Measurements from ENCODE around the gene BTBD18.

The BTBD18 gene

DNA sequence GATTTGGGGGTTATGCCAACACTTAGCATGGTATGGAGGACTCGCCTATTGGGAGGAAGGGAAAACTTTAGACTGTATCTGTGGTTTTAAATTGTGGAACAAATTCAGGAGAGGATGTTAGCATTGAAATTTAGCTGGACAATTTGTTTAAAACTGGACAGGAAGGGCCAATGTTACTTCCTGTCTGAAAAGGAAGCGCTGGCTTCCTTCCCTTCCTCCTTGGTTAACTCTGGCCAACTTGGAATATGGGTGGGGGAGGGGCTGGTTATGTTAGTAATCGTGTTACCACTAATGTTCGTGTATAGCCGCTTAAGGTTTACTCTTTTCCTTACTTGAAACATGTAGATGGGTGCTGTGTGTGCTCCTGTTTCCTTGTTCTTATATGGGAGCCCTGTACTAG, 23.9 kb upstream of the BTBD18 start:
- DNase-seq (ENCODE audit: low read depth): no peak

DNA sequence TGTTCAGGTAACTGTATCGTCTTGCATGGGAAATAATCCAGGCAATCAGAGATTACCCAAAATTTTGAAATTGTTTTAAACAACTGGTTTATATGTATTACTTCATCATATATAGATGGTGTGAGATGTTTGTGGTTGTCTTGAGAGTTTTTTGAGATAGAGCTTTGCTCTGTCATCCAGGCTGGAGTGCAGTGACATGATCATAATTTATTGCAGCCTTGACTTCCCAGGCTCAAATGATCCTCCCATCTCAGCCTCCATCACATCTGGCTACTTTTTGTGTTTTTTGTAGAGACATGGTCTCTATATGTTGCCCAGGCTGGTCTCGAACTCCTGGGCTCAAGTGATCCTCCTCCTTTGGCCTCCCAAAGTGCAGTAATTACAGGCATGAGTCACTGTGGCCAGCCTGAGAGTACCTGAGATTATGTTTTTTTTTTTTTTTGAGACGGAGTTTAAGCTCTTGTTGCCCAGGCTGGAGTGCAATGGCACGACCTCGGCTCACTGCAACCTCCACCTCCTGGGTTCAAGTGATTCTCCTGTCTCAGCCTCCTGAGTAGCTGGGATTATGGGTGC, 21.5 kb upstream of the BTBD18 start:
- no peak for DNase-seq (ENCODE audit: low read depth)

DNA sequence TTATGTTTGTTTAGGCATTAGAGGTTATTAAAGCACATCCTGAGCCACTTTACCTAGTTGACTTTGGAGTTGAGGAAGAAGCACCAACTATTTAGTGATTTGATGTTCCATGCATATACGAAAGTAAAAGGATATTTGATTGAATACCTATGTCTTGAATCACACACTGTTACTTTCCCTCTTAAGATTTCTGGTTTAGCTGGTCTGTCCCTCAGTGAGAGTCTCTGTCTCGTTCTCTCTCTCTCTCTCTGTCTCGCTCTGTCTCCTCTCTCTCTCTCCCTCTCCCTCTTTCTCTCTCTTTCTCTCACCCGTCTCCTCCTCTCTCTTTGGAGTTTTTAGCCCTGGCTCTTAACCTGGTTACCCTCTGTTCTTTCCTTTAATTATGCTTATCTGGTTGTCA, 20.9 kb upstream of the BTBD18 start:
- no peak for DNase-seq (ENCODE audit: low read depth)

DNA sequence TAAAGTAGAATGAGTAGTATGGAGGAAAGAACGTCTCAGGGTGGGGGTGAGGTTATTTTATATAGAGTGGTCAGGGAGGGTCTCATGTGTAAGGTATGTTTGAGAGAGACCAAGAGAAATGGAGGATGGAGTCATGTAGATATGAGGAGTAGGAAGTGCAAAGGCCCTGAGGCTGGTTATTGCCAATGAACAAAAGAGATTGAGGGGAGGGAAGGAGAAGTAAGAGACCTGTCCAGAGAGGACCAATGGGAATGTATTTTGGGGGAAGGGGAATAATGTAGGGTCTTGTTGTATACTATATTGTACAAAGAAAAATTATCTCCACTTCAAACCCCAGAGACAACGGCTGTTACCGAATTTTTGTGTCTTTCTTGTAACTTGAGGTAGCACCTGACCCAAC, 19.7 kb upstream of the BTBD18 start:
- no peak for DNase-seq (ENCODE audit: low read depth)

DNA sequence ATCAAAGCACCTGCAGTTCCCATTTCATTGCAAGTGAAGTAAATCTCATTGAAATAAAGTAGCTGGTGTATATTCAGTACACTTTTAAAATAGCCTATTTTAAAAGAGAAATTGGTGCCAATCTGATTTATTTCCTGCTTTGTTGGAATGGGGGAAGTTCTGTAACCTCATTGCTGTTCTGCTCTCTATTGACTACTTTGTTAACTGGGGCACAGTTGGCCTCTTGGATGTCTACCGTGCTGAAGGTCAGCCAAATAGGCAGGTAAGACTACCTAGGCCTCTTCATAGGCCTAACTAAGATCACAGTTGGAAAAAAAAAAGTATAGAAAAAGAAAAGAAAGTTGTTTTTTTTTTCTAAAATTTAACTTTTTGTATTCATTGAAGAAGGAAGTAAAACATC, 19.2 kb upstream of the BTBD18 start:
- DNase-seq (ENCODE audit: low read depth): no peak

DNA sequence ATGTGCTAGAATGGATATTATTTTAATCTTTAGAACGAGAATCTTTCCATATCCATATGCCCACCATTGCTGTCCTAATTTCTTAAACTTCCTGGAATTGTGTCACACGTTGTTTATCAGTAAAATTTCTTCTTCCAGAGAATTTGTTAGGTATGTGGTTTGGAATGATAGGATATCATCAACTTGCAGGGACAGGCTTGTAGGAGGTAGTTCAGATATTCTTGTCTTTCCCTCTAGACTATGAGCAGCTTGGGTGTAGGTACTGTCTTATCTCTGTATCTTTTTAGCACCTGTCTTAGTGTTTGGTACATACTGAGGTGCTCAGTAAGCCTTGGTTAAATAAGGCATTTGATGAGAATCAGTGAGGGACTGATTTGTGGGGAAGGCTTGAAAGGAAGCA, 13.4 kb upstream of the BTBD18 start:
- DNase-seq (ENCODE audit: low read depth): no peak

DNA sequence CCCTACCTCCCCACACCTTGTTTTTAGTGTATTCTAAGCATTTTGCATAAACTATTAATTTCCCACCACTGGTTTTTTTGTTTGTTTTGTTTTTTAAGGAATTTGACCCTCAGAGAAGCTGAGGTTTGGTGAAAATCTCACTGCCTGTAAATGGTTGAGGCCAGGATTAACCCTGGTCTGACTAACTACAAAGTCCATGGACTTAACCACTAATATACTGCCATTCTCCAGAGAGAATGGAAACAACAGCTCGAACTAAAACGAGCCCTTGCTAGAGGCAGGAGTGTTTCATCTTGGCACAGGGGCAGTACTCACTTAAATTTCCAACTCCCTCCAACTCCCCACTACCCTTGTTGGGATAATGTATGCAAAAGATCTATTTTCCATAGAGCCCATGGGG, 12.9 kb upstream of the BTBD18 start:
- no peak for DNase-seq (ENCODE audit: low read depth)

DNA sequence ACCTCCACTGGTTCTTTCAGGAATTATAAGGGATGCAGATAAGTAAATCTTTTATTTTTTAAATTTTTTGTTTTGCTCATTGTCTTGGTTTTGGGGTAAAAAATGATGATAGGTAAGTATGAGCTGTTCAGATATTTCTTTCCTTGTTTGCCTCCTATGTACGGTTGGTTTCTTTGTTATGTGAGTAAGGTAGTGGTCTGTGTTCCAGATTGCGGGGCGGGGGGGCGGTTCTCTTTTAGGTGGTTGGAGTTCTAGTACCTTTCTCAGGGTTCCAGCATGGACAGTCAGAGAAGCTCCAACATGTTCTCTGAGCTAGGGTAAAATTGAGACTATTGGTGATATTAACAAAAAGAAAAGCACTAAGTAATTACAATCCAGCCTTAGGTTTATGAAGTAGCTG, 12.4 kb upstream of the BTBD18 start:
- no peak for DNase-seq (ENCODE audit: low read depth)

DNA sequence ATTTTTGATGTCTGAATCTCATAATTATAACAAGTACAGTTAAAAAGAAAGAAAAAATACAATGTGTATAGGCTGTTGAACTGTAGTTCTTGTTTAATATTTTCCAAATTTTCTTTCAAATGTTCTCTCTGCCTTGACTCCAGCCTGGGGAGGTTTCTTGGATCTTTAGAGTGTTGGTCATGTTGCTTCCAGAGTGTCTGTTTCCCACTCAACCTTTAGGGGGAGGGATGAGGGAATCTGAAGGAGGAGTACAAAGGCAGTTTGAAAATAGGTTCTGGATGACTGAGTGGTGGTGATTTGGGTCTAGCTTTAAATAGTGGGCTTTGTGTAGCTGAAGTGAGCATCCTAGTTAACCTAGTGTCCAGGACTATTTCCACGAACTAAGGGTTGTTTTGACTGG, 11.9 kb upstream of the BTBD18 start:
- no peak for DNase-seq (ENCODE audit: low read depth)

DNA sequence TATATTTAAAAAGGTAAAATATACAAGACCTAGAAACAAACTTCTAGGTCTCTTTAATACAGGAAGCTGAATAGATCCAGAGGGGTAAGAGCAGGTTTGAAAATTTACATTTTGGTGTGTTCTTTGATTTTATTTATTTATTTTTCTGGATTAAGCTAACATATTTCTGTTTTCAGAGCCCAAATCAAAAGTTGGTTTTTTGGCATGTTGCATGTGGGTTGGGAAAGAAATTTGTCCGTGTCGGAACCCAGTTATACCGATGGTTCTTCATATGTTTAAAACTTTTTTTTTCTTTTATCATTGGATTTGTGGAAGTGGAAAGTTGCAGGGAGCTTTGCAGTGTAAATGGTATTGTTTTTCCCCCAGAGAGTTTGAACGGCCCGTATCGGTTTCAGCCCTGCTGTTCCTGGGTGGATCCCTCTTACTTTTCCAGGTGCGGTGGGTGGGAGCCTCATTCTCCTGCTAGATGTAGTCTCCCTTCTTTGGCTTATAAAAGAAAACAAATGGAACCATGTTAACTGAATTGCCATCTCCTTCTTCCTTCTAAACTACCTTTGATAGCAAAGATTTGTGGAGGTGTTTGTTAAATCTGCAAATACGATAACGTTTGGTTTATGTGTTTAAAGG, 10.7 kb upstream of the BTBD18 start:
- DNase-seq (ENCODE audit: low read depth): no peak

DNA sequence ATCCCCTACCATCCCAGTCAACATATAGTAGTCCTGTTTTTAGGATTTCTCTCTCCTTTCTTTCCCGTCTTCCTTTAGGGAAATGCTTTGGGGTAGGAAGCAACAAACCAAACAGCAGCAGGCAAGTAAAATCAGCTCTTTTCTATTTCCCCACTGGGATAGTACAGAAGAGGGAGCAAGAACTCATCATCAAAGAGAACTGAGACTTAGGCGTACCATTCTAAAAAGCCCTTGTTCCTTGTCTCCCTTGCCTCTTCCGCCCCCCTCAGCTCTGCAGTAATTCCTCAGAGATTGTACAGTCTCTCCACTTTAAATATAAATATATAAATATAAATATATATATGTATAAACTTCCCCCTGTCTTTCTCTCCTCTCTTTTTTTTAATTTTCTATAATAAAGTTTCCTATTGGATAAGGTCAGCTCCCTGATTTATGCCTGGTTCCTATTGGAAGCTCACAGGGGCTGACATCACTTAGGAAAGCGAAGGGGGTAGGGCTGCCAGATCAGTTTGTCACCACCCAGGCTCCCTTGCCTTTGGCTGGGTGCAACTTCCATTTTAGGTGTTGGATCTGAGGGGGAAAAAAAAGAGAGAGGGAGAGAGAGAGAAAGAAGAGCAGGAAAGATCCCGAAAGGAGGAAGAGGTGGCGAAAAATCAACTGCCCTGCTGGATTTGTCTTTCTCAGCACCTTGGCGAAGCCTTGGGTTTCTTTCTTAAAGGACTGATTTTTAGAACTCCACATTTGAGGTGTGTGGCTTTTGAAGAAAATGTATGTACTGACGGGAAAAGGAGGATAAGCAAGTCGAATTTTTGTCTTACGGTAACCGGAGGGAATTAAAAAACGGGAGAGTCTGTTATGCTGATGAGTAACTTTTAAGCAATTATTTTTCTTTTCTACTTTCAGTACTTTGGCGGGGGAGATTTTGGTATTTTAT, 9.9 kb upstream of the BTBD18 start, which contains the start of gene CTNND1:
Gene CTNND1, plus strand, starts transcription at position 502 of the 934 bp plus-strand sequence. CDS start 29,677 bp downstream, outside the sequence.
- DNase-seq (ENCODE audit: low read depth): peak; percentile 96

DNA sequence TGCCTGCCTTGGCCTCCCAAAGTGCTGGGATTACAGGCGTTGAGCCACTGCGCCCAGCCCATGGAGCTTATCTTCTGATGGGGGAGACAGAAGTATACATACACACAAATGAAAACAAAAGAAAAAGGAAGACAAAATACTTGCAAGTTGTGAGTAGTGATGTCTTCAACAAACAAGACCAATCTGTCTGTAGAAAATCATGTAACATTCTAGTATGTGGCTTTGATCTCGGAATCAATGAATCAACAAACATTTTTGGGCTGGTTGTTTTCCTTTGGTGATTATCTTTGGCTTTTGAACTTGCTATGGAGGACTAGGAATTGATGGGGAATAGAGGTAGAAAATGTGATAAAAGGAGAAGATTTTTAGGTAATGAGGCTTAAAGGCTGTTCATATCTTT, 6.6 kb upstream of the BTBD18 start:
- no peak for DNase-seq (ENCODE audit: low read depth)

DNA sequence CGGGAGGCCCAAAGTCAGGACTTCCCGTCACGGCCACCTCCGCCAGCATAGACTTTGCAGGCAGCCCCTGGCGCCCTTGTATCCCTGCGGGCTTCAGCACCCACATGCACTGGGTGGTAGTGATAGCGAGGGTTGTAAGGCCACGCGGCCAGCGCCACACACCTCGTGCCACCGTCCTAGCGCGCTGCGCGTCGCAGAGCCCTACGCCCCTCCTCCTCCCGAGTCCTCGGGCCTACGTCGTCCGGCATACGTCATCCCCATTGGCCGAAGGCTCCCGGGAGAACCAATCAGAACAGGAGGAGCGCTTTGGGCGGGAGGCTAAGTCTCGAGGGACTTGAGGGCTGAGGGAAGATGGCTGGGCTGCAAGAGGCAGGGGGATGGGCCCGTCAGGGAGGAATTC, 1.3 kb upstream of the BTBD18 start:
- no peak for DNase-seq (ENCODE audit: low read depth)

DNA sequence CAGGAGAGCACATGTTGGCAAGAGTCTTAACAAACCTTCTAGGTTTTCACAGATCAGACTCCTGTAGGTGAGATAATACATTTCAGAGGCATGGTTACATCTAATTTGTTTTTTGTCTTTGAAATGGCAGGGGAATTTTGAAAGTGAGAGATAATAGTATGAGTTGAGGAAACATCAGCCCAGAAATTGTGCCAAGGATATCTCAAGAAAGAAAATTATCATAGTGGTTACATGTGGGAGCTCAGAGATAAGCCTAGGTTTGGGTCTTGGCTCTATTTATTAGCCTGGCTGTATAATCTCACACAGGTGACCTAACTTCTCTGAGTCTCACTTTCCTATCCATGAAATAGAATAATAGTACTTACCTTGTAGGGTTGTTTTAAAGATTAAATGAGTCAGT, 443 bp downstream of the BTBD18 start:
- DNase-seq (ENCODE audit: low read depth): no peak

DNA sequence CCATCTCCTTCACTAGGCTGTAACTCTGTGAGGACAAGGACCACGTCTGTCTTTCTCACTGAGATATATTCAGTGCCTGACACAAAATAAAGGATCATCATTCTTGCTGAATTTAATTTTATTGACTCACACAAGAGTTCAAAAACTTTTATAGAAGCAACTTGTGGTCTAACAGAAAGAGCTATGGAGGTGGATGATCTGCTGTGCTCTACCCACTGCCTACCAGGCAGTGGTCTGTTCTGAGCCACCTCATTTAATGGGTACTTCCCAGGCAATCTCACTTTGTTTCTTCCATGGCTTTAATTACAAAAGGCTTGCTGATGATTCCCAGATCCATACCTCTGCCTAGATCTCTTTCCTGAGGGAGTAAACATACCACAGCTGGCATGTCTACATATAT, 4.7 kb downstream of the BTBD18 start:
- no peak for DNase-seq (ENCODE audit: low read depth)

DNA sequence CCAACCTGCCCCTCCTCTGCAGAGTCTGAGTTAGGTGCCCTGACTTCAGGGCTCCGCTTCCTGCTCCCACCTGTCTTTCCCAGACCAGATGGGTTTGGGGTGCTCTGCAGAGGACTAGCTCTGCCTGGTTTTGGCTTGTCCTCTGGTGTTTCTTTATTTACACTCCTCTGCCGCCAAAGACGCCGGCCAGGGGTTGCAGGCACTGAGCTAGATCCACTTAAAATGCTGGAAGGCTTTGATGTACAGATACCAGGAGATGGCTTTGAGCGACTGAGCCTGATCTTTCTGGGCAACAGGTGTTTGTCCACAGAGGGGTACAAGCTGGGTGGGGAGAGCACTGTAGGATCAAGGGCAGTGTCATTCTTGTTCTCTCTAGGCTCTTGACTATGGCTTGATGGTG, 6.4 kb downstream of the BTBD18 start:
- no peak for DNase-seq (ENCODE audit: low read depth)

DNA sequence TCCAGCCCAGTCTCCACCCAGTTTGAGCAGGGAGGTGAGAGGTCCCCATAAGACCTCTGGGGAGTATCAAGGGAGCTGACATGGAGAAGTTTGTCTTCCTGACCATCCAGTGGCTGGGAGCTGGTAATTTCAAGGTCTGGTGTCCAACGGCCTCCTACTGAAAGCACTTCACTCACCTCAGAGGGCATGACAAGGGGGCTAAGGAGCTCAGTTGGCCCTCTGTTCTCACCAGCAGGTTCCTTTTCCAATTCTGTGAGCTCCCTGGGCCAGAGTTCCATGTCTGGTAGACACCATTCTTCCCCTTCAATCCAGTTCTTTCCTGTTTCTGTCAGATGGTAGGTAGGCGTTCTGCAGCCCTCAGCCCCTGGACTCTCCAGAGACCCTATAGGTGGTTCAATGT, 7.3 kb downstream of the BTBD18 start:
- DNase-seq (ENCODE audit: low read depth): no peak

DNA sequence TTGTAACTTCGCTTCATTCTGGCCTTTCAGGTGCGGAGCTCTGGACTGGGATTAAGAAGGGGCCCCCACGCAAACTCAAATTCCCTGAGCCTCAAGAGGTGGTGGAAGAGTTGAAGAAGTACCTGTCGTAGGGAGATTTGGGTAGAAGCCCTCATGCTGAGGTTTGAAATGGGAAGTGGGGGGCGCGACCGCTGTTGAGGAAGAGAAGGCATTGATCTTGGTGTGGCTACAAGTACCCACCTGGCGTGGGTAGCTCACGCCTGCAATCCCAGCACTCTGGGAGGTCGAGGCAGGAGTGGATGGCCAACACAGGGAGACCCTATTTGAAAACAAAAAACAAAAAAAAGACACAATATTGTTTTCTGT, 9.5 kb downstream of the BTBD18 start:
- no peak for DNase-seq (ENCODE audit: low read depth)

DNA sequence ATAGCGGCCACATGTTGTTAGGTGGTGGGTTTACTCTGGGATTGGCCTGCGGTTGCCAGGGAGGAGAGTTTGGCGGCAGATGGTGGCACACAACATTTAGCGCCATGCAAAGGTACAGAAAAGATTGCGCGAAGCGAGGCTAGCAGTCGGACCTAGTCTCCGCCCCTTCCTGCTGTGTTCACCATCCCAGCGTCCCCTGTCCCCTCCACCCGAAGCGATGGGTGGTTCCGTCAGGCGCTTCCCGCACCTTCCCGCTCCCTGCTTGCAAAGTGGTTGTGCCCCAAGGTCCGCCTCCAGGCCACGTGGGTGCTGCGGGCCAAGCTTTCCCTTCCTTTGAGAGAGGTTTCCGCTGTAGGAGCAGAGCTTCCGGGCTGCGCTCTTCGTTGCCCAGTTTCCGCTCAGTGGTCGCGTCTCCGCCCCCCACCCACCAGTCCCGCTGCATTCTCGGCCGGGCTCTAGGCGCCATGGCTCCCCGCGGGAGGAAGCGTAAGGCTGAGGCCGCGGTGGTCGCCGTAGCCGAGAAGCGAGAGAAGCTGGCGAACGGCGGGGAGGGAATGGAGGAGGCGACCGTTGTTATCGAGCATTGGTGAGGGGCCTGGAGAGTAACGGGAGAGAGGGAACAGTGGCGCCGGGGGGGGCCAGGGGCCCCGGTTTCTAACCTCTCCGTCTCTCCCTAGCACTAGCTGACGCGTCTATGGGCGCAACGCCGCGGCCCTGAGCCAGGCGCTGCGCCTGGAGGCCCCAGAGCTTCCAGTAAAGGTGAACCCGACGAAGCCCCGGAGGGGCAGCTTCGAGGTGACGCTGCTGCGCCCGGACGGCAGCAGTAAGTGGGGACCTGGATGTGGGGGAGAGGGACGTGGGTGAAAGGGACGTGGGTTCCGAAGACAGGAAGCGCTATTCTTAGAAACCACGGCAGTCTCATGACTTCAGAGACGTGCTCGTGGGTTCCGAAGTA, 10.2 kb downstream of the BTBD18 start, which contains the start of gene SELENOH:
Gene SELENOH, plus strand, starts transcription at position 360 of the 955 bp plus-strand sequence. Its CDS starts 105 bp downstream, at position 465.
- DNase-seq (ENCODE audit: low read depth): peak; percentile 93

DNA sequence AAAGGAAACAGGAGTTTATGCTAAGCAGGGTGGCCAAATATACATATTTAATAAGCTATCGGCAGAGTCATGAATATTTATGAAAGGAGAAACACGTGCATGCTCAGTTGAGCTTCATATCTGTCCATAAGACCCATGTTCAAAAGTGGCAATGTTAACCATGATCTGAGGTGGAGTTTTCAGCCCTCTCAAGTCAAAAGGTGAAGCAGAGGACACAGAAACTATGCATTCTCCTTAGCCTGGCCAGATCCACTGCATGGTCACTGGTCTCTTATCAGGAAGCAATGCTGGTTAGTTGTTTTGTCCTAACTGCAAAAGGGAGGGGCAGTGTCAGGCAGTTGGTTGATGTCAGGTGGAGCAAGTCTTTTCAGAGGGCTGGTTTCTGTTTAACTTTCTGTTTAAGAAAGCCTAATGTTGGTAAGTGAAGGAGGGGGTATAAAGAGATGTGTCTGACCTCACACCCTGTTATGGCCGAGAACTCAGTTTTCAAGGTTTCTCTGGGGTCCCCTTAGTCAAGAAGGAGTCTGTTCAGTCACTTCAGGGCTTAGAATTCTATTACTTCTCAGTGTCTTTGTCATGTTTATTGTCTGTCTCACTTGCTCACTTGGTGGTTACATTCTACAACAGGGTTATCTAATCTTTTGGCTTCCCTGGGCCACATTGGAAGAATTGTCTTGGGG, 15.9 kb downstream of the BTBD18 start:
- no peak for DNase-seq (ENCODE audit: low read depth)

DNA sequence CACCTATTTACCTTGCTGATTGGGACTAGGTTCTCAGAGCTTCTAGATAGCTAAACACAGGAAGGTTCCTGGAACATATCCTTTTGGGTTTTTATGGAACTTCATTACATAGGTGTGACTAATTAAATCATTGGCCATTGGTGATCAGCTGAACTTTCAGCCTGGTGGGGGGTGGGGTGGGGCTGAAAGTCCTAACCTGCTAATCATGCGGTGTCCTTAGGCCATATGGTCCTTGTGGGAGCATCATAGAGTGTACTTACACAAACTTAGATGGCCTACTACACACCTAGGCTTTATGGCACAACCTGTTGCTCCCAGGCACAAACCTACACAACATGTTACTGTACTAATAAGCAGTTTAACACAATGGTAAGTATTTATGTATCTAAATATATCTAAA, 19.0 kb downstream of the BTBD18 start:
- DNase-seq (ENCODE audit: low read depth): no peak
